HG02938 (cell line): ENCODE measurements around the gene CUX1.
A peak's percentile ranks its signal among the peaks of the same experiment; 100 is the strongest.
"Not testable (repeated sequence)": the region's sequence is repeated elsewhere in the genome, so short reads cannot be mapped to it uniquely, and the experiment has no call there.

Experiments
- ATAC-seq: cut with Tn5 transposase; IDR thresholded peaks from one replicate; pipeline ENCODE4 v1.9.1; 2021; ENCODE audit warnings: mild to moderate bottlenecking, moderate library complexity; ENCODE audit not compliant: unreplicated experiment

CUX1 gene

DNA sequence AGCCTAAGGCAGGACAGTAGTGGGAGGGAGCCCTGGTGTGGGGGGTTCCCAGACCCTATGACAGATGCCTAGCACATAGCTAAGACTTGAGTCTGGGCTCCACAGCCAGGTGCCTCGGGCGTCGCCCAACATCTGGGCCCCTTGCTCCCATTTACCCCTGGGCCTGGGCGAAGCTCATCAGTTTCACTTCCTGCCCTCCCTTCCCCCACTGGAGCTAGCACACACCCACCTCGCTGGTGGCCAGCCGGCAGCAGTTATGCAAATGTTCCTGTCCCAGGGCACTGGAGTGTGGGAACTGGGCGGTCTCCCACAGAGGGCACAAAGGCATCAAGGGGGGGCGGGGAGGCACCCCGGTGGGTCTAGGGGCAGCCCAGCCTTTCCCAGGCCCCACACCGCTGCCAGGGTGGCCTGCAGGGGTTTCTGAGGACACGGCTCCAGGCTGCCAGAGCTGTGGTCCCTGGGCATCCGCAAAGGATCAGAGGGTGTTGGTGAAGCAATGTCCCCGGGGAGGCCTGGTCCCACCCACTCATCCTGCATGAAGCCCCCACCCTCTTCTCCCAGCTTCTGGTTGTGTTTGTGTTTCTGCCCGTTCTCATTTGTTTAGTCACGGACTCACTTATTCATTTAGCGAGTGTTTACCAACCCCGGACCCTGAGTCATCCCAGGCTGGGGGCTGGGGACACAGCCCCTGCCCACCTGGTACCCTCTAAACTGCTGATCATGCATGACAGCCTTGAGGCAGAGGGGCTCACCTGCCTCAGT lies 489.7 kb downstream of the CUX1 start:
- peak; percentile 65 for ATAC-seq

DNA sequence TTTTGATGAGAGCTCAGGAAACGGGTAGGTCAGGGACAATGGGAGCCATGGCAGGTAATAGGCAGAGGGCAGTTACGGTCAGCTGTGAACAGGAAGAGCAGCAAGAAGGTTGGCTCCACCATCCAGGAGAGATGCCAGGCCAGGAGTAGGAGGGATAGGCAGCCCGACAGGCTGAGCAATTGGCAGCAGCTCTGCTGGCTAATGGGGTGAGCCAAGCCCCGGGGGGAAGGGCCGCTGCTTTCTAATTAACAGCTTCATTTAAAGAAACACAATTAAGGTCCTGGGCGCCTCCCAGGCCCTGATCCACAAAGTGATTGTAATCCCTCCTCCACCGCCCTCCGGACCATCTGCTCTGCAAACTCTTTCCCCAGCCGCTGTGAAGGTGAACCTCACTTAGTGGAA lies 493.0 kb downstream of the CUX1 start:
- no peak for ATAC-seq

DNA sequence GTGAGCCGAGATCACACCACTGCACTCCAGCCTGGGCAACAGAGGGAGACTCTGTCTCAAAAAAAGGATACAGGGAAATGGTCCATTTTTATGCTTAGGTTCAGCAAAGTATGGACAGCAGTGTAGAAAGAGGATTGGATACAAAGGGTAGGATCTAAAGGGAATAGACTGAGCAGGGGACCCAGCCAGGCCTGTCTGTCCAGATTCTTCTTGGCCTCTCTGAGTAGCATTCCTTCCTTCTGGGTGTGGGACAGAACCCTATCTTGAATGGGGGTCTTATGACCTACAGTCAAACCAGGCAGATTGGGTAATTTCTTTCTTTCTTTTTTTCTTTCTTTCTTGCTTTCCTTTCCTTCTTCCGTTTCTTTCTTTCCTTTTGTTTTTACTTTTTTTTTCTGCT lies 494.9 kb downstream of the CUX1 start:
- ATAC-seq = no peak

DNA sequence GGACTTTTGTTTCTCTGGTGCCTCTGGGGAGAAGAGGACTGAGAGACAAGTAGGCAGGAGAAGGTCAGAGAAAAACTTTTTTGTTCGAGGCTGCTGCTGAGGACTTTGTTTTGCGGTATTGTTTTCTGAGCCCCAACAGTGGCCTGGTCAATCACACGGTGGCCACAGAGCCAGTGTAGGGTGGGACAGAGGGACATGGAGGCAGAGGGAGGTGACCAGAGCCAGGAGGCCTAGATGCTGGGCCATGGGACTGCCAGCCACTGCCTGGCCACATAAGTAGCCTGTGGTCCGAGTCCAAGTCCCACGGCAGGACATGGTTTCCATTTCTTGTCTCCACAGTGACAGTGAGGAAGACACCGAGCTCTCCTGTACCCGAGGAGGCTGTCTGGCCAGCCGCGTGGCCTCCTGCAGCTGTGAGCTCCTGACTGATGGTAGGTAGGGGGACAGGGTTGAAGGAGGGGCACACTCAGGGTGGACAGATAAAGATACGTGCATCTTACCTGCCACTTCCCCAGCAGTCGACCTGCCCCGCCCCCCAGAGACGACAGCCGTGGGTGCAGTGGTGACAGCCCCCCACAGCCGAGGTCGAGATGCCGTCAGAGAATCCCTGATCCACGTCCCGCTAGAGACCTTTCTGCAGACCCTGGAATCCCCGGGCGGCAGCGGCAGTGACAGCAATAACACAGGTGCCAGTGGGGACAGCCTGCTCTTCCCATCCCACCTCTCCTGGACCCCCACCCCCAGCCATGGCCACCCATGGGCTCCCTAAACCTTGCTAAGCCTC lies 496.8 kb downstream of the CUX1 start:
- ATAC-seq = no peak

DNA sequence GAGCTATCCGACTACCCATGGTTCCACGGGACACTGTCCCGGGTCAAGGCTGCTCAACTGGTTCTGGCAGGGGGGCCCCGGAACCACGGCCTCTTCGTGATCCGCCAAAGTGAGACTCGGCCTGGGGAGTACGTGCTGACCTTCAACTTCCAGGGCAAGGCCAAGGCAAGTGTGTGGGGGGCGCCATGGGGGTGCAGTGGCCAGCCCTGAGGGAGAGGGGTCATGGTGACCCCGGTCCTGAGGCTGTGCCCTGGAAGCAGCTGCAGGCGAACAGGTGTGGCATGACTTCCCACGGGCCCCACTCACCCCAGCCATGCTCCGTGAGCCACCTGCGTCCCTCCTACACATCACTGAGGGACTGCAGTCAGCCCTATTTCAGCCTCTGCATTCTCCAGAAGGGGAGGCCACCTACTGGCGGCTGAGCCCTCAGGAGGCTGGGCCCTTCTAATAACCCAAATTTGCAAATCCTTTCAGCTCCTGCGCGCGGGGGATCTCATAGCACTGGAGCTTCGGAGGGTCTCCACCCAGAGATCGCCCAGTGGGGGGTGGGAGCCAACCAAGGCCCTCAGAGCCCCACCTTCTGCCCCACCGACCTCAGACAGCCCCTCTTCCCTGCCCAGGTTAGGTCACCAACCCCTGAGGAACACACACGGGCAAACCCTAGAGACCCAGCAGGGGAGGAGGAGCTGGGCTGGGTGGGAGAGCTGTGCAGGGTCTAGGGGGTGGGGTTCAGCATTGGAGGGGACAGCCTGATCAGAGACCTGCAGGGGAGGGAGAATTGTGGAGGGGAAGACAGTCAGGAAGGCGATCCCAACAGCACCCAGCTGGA lies 500.0 kb downstream of the CUX1 start:
- no peak for ATAC-seq

DNA sequence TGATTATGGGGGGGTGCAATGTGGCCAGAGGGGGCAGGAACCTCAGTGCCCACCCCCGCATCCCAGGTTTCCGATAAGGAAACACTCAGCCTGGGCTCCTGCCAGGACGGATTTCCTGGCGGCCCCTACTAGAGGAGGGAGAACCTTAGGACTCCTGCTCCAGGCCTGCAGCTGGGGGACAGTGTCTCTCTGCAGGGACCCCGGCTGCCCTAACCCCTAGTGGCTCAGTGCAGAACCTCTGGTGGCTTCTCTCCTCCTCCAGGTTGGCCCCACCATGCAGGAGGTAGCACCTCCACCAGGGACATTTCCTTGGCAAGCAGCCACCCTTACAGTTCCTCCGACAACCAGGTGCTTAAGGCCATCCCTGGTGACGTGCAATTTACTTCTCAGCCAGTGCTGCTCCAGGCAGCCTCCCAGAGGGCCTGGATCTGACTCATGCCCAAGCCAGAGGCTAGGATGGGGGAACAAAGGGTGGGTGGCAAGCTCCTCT lies 501.1 kb downstream of the CUX1 start:
- no peak for ATAC-seq

DNA sequence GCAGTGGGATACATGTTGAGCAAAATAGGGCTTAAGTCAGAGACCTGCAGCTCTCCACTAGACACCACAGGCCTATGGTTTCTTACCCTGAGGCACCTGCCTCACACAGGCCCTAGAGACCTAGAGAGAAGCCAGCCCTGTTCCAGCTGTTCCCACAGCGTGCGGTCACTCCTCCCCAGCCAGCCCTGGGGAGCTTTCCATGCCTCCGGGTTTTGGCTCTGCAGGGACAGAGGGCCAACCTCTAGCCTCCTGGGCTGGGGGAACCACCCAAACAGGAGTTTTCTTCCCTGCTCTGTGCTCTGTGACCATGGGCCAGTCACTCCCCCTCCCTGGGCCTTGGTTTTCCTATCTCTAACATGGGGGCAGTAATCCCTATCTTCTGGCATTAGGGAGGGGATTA lies 502.2 kb downstream of the CUX1 start:
- no peak for ATAC-seq

DNA sequence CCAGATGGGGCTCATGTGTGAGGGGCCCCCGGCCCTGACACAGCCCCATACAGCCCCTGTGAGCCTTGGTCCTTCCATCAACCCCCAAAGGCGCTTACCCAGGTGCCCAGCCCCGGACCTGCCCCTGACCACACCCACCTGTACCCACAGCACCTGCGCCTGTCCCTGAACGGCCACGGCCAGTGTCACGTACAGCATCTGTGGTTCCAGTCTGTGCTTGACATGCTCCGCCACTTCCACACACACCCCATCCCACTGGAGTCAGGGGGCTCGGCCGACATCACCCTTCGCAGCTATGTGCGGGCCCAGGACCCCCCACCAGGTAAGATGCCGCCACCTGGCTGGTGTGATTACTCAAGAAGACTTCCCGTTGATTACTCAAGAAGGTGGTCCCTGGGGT lies 502.8 kb downstream of the CUX1 start:
- ATAC-seq = no peak

DNA sequence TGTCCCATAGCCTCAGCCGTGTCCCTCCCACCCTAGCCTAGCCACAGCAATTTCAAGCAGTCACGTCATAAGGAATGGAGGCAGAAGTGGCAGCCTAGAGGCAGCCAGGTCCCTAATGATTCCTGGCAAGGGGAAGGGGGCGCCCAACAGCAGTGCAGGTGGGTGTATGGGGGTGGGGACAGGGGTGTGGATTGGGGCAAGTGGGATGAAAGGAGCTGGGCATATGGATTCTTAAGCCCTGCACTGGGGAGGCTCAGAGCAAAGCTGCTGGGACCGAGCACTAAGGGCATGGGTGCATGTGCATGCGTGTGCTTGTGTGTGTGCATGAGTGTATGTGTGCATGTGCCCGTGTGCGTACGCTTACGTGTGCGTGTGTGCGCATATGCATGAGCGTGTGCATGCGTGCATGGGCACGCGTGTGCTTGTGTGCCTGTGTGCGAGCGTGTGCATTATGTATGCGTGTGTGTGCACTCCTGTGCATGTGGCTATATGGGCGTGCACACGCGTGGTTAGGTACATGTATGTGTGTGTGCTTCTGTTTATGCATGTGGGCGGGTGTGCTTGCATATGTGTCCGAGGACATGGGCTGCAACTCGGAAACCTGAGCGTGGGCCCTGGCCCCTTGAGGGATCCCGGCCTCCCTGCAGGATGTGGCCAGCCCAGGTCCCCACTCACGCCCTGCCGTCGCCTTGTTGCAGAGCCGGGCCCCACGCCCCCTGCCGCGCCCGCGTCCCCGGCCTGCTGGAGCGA lies 503.4 kb downstream of the CUX1 start:
- no peak for ATAC-seq

DNA sequence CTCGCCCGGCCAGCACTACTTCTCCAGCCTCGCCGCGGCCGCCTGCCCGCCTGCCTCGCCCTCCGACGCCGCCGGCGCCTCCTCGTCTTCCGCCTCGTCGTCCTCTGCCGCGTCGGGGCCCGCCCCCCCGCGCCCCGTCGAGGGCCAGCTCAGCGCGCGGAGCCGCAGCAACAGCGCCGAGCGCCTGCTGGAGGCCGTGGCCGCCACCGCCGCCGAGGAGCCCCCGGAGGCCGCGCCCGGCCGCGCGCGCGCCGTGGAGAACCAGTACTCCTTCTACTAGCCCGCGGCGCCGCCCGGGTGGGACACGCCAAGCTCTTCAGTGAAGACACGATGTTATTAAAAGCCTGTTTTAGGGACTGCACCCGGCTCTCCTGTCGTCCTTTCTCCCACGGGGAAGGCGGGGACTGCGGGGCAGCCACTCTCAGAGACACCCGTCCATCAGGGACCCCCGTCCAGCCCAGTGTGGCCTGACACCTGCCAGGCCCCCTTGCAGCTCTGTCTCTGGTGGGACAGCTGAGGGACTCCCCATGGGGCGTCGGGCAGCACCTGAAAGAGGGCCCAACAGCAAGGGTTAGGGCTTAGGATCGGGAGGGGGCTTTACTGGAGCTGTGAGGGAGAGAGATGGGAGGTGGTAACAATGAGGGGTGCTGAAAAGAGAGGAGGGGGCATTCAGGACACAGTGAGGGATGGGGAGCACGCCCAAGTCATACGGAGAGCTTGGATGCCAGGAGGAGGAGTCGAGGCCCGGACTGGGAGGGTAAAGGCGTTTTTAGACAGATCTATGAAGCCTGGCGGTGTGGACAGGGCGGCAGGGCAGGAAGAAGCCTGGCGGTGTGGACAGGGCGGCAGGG lies 504.1 kb downstream of the CUX1 start:
- ATAC-seq = no peak

DNA sequence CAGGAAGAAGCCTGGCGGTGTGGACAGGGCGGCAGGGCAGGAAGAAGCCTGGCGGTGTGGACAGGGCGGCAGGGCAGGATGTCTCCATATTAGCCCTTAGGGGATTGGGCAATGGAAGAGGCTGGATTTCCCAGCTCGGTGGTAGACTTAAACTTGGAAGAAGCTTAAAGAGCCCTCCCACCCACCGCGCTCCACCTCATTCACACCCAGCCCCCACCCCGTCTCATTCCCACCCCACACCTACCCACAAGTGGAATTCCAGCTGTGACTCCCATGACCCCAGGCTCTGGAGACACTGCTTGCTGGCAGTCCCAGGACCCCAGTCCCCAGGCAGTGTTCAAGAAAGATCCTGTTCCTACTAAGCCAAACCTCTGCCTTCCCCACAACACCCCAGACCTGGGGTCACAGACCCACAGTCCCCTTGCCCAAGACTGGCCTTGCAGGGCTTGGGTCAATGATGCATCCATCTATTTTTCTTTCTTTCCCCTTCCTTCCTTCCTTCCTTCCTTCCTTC lies 504.8 kb downstream of the CUX1 start:
- no peak for ATAC-seq

DNA sequence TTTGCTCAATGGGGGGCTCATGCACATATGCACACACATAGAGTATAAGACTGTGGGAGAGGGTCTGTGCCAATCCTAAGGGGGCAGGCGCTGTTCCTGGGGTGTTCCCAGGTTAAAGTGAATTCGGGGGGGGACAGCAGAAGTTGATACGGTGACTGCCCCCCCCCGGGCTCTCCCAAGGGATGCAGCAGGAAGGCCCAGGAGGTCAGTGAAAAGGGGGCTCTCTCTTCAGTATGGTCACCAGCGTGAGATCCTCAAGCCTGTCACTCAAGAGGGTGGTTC lies 506.4 kb downstream of the CUX1 start:
- ATAC-seq = no peak

DNA sequence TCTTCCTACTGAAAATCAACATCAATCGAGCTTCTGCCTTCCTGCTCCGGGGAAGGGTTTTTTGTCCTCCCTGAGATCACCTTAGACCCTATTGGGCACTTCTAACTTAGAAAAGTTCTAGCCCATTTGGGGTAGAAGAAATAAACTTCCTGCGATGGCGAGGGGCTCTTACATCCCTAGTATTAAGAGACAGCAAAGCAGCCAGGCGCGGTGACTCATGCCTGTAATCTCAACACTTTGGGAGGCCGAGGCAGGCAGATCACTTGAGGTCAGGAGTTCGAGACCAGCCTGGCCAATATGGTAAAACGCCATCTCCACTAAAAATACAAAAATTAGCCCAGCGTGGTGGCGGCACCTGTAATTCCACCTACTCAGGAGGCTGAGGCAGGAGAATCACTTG lies 507.7 kb downstream of the CUX1 start:
- ATAC-seq = not testable (repeated sequence)

DNA sequence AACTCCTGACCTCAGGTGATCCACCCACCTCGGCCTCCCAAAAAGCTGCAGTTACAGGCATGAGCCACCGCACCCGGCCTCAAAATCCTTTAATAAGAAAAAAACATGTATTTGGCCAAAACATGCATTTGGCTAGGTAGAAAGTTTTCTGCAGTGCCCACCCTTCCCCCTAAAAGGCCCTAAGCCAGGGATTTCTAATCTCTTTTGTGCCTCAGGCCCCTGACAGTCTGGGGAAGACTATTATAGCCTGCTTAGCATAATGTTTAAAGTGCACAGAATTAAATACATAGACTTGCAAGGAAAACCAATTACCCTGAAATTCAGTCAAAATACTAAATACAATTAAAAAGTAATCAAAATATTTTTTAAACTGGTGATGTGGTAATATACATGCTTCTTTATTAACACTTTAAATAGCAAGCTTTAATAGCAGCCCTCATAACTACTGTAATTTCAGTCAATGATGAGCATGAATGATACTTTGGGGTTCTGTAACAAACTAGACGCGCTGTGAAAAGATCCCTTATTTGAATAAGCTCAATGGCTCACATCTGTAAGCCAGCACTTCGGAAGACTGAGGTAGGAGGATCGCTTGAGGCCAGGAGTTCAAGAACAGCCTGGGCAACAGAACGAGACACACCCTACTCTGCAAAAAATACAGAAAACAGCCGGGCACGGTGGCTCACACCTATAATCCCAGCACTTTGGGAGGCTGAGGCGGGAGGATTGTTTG lies 508.9 kb downstream of the CUX1 start:
- no peak for ATAC-seq

DNA sequence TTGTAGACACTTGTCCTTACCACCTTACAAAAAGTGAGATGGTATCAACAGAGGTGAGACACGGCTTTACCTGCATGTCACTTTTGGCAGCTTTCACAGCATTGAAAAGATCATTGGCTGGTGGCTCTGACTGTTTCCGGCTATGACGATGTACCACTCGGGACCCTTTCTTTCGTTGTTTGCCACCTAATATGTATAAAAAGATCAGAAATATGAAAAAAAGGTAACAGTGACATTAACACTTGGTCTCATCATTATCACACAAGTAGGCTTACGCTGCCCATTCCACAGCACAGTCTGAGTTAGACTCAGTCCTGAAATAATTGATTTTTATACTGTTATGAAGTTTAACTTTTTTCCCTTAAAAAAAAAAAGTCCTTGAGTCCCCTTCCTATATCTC lies 509.8 kb downstream of the CUX1 start:
- not testable (repeated sequence) for ATAC-seq

DNA sequence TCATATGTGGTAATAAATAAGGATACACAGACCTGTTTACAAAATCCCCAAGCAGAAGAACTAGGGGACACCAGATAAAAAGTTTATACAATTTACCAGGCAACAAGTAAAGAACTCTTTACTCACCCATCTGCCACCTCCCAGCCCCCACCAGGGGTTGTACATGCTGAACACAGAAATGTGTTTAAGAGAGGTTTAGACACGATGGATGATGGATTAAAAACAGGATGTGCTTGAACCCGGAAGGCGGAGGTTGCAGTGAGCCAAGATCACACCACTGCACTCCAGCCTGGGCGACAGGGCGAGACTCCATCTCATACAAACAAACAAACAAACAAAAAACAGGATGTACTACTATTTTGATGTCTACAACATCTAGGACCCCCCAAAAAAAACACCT lies 511.4 kb downstream of the CUX1 start:
- not testable (repeated sequence) for ATAC-seq

DNA sequence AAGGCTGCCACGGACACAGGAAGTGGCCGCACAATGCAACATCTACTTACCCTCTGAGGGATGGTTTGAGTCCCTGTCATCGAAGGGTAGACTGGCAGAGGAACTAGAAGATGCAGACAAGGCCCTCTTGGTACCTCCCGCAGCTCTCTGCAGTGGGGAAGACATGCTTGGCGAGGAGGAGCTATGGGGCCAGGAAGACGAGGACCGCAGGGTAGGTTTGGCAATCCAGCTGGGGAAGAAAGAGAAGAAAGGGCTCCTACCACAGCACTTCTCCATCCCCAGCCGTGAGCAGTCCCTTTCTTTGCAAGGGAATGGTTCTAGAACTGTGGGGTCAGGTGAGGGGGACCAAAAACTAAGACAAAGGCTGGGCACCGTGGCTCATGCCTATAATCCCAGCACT lies 511.9 kb downstream of the CUX1 start:
- ATAC-seq = not testable (repeated sequence)

DNA sequence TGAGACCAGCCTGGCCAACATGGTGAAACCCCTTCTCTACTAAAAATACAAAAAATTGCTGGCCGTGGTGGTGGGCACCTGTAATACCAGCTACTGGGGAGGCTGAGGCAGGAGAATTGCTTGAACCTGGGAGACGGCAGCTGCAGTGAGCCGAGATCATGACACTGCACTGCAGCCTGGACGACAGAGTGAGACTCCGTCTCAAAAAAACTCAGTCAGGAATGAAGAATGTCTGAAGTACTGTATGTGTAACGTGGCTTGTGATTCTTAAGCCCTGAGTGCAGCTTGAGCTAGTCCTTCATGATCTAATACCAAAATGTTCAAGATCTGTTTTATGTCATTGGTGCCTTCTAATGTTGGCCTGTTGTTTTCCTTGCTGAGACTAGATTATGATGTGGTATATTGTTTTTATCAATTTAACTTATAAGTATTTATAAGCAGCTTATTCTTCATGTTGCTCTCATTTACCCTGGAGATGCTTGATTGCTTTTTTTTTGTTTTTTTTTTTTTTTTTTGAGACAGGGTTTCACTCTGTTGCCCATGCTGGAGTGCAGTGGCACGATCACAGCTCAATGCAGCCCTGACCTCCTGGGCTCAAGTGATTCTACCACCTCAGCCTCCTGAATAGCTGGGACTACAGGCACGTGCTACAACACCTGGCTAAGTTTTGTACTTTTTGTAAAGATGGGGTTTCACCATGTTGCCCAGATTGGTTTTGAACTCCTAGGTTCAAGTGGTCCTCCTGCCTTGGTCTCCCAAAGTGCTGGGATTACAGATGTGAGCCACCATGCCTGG lies 513.4 kb downstream of the CUX1 start:
- ATAC-seq = not testable (repeated sequence)
